ENCODE results near the gene PSME3IP1.

PSME3IP1 gene

GRCh38 chr16:57128771-57129389 is 57.0 kb downstream of the PSME3IP1 start:
- no peak overlapping the region for H3K27ac ChIP-seq (ENCODE audit: low read length)
- H3K27me3 ChIP-seq (ENCODE audit: low read depth, low read length) = no peaks in the 10 kb centered on the region
- H4K20me1 ChIP-seq (ENCODE audit: insufficient read depth, low read length) = no peaks in the 10 kb centered on the region
- H3K9ac ChIP-seq (ENCODE audit: low read length) = no peak overlapping the region
- no peak overlapping the region for H3K4me2 ChIP-seq (ENCODE audit: low read length)
- H3K36me3 ChIP-seq (replicated peaks; ENCODE audit: low read depth, low read length) = no peaks in the 10 kb centered on the region
- H3K4me1 ChIP-seq (ENCODE audit: low read length) = peaks cover 16% of the 10 kb centered on the region
- H3K4me3 ChIP-seq (ENCODE audit: low read length) = no peak overlapping the region
- TF ChIP-seq CTCF (IDR thresholded peaks at IDR 0.05; ENCODE audit: low read depth, low read length) (no peak), EZH2phosphoT487 (IDR thresholded peaks at IDR 0.05; ENCODE audit: low read depth) (no peak)
- H3K79me2 ChIP-seq (ENCODE audit: low read length) = no peaks in the 10 kb centered on the region
- H2AFZ ChIP-seq (ENCODE audit: low read depth, low read length) = no peak overlapping the region
- no peaks in the 10 kb centered on the region for H3K9me3 ChIP-seq (ENCODE audit: insufficient read depth, low read length)

DNA sequence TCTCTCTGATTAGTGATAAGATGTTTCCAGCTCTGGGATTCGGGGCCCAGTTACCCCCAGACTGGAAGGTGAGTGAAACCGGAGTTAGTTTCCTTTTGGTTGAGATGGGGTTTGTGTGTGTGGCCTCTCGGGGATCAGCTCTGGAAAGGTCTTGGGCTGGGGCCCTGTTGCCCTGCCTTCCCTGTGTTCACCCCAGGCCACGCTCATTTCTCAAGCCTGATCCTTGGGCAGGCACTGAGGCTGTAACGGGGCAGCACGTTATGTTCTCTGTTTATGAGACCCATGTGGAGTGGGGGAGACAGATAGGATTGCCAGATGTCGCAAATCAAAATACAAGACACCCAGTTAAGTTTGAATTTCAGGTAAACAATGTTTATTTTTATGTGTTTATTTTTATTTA is 58.0 kb downstream of the PSME3IP1 start:
- no peak overlapping the region for H3K4me2 ChIP-seq (ENCODE audit: low read length)
- no peaks in the 10 kb centered on the region for H3K9me3 ChIP-seq (ENCODE audit: insufficient read depth, low read length)
- H3K27ac ChIP-seq (ENCODE audit: low read length) = no peak overlapping the region
- H3K4me1 ChIP-seq (ENCODE audit: low read length) = peaks cover 6% of the 10 kb centered on the region
- no peaks in the 10 kb centered on the region for H3K79me2 ChIP-seq (ENCODE audit: low read length)
- H3K4me3 ChIP-seq (ENCODE audit: low read length) = no peak overlapping the region
- H4K20me1 ChIP-seq (ENCODE audit: insufficient read depth, low read length) = no peaks in the 10 kb centered on the region
- H2AFZ ChIP-seq (ENCODE audit: low read depth, low read length) = no peak overlapping the region
- H3K27me3 ChIP-seq (ENCODE audit: low read depth, low read length) = no peaks in the 10 kb centered on the region
- no peak for TF ChIP-seq CTCF (IDR thresholded peaks at IDR 0.05; ENCODE audit: low read depth, low read length)
- no peaks in the 10 kb centered on the region for H3K36me3 ChIP-seq (replicated peaks; ENCODE audit: low read depth, low read length)
- H3K9ac ChIP-seq (ENCODE audit: low read length) = no peak overlapping the region

DNA sequence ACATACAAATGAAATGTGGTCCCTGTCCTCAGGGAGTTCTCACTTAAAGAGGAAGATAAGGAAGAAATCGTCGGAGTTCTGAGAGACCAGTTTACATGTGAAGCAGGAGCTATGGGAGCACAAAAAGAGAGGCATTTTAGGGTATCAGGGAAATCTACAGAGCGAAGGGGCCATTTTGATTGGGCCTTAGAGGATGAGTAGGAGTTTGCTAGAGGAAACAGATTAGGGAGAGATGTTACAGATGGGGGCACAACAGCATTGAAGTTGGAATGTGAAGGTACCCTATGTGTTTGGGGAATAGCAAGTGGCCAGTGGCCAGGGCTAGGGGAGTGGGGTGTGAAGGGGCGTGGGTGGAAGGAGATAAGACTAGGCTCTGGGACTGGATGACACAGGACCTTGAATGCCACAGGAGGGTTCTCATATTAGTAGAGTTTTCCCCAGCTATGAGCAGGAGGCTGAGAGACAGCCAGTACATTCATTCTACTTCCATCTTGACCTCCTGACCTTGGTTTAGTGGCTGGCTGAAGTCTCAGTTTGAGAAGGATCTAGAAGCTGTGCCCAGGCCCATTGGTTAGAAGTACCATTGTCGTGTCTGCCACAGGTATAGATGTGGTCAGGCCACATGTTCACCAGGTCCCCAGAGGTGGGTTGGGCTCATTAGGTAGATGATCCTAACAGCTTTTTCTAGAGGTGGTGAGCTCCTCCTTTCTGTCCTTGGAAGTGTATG is 58.6 kb downstream of the PSME3IP1 start:
- H3K4me1 ChIP-seq (ENCODE audit: low read length) = no peaks in the 10 kb centered on the region
- no peaks in the 10 kb centered on the region for H4K20me1 ChIP-seq (ENCODE audit: insufficient read depth, low read length)
- no peaks in the 10 kb centered on the region for H3K9me3 ChIP-seq (ENCODE audit: insufficient read depth, low read length)
- no peaks in the 10 kb centered on the region for H3K27me3 ChIP-seq (ENCODE audit: low read depth, low read length)
- H3K4me2 ChIP-seq (ENCODE audit: low read length) = no peak overlapping the region
- no peaks in the 10 kb centered on the region for H3K36me3 ChIP-seq (replicated peaks; ENCODE audit: low read depth, low read length)
- H3K27ac ChIP-seq (ENCODE audit: low read length) = no peak overlapping the region
- TF ChIP-seq CTCF (IDR thresholded peaks at IDR 0.05; ENCODE audit: low read depth, low read length) = no peak
- TF ChIP-seq EZH2phosphoT487 (IDR thresholded peaks at IDR 0.05; ENCODE audit: low read depth) = no peak
- no peak overlapping the region for H2AFZ ChIP-seq (ENCODE audit: low read depth, low read length)
- no peak overlapping the region for H3K4me3 ChIP-seq (ENCODE audit: low read length)
- no peak overlapping the region for H3K9ac ChIP-seq (ENCODE audit: low read length)
- H3K79me2 ChIP-seq (ENCODE audit: low read length) = no peaks in the 10 kb centered on the region

DNA sequence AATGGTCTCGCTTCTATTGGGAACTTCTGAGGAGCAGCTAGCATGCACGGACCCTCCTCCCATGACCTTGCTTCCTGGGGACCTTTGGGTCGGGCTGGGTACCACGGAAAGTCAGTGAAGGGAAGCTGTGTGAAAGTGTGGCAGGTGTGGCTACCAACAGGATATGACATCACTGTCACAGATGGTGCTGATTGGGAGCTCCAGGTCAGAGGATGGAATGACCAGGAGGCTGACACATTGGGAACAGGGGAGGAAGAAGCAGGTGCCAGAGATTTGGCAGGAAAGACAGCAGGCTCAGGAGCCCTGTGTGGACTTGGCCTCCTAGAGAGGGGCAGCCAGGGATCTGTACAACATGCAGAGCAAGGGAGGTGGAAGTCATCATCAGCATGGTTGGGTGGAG is 59.4 kb downstream of the PSME3IP1 start:
- Histone ChIP-seq H3K27ac (ENCODE audit: low read length) (no peak overlapping the region), H3K4me1 (ENCODE audit: low read length) (no peaks in the 10 kb centered on the region), H2AFZ (ENCODE audit: low read depth, low read length) (no peak overlapping the region), H4K20me1 (ENCODE audit: insufficient read depth, low read length) (no peaks in the 10 kb centered on the region), H3K9me3 (ENCODE audit: insufficient read depth, low read length) (no peaks in the 10 kb centered on the region), H3K27me3 (ENCODE audit: low read depth, low read length) (no peaks in the 10 kb centered on the region), H3K36me3 (replicated peaks; ENCODE audit: low read depth, low read length) (no peaks in the 10 kb centered on the region), H3K79me2 (ENCODE audit: low read length) (no peaks in the 10 kb centered on the region), H3K9ac (ENCODE audit: low read length) (no peak overlapping the region), H3K4me3 (ENCODE audit: low read length) (no peak overlapping the region), H3K4me2 (ENCODE audit: low read length) (no peak overlapping the region)
- TF ChIP-seq EZH2phosphoT487 (IDR thresholded peaks at IDR 0.05; ENCODE audit: low read depth) = no peak
- no peak for TF ChIP-seq CTCF (IDR thresholded peaks at IDR 0.05; ENCODE audit: low read depth, low read length)

Measured in OCI-LY3 (cell line).